HG03571 (cell line): ENCODE data around the gene MTX3.

Experiments
- ATAC-seq: cut with Tn5 transposase; IDR thresholded peaks from one replicate; pipeline ENCODE4 v1.9.1; 2021; ENCODE audit not compliant: unreplicated experiment

The MTX3 gene

GRCh38 chr5:79983618-79984017 is 7.4 kb downstream of the MTX3 start:
- ATAC-seq: no peak

DNA sequence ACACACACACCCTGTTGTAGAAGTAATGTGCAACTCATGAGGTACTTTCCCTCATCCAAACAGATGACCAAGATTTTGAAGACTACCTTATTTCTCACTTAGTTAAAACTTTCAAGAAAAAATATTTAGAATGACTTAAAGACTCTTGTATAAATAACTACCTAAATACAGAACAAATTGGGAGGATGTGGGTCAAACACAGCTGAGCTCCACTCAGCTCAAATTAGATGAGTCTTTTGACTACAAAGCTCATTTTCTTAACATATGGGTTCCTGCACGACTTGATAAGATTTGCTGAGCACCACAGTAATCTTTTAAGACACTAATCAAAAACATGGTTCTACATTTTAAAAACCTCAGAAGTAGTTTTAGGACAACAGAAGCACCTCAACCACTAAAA is 8.9 kb downstream of the MTX3 start:
- no peak for ATAC-seq

- no peak for ATAC-seq
These were observed 14.1 kb downstream of the MTX3 start for GRCh38 chr5:79976759-79977515.

GRCh38 chr5:79975422-79975821 is 15.6 kb downstream of the MTX3 start:
- ATAC-seq: no peak

DNA sequence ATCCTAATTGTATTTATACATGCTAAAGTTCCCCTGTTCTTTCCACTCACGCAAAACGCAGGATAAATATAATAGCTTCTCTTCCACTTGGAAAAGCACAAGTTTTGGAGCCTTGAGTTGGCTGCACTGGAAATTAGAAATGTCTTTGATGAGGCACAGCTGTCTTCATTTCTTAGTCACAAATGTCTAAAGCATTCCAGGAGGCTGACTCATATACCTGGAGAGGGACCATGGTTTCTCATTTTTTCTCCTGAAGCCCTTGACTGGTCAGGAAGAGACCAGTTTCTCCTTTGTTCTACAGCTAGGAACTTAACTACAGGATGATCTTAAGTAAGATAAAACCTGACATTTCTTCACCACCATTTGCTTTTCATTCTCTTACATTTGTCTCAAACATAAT is 16.2 kb downstream of the MTX3 start:
- no peak for ATAC-seq

- ATAC-seq: no peak
These were observed 17.1 kb downstream of the MTX3 start for GRCh38 chr5:79973996-79974395.

GRCh38 chr5:79973511-79973910 is 17.6 kb downstream of the MTX3 start:
- ATAC-seq: no peak

GRCh38 chr5:79971156-79971555 is 19.9 kb downstream of the MTX3 start:
- no peak for ATAC-seq

DNA sequence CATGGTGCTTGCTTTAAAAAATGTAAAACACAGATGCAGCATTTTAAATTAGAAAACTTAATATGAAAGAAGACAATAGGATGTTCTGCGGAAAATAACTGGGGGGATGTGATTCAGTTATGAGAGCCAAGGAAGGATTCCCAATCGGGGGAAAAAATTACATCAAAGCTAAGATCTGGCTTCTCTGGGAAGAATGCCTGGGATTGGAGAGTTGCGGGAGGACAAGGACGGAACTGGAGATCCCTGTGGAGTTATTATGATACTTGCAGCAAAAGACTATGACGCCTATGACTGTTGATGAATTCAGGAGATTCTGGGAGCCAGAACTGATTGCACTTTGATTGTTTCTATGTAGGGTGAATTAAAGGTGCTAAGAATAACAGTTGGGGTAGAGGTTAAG is 24.6 kb downstream of the MTX3 start:
- ATAC-seq: no peak

GRCh38 chr5:79964136-79964535 is 26.9 kb downstream of the MTX3 start:
- ATAC-seq: no peak

DNA sequence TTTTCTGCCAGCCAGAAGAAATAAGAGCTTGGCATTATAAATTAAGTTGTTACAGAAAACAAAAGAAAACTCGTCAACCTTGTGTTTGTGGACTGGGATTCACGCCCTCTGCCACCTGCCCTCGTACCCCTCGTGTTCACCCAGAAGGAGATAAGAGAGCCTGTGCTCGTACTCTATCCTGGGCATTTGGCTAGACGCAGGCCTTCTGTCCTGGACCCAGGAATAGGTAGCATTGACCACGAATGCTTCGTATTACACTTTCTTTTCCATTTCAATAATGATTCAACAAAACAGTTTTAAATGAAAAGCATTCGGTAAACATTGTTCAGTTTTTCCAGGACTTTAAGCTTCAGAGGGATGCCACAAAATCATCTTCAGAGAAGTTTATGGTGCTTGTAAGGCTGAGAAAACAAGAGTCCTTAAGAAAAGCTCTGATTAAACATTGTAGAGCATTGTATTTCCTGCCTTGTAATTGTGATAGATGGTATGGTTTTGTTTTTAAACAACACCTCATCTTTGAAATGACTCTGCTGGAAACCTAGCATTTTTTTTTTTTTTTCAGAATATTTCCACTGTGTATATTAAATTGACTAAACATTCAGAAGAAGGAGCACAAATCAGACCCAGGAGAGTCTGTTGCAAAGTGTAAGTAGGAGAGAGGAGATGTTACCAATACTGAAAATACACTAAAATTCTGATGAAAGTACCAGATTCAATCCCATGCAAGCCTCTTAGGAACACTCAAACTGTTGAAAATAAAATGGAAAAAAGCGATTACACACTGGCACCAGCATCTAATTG is 27.6 kb downstream of the MTX3 start:
- no peak for ATAC-seq

GRCh38 chr5:79962575-79963222 is 28.4 kb downstream of the MTX3 start:
- ATAC-seq: no peak

DNA sequence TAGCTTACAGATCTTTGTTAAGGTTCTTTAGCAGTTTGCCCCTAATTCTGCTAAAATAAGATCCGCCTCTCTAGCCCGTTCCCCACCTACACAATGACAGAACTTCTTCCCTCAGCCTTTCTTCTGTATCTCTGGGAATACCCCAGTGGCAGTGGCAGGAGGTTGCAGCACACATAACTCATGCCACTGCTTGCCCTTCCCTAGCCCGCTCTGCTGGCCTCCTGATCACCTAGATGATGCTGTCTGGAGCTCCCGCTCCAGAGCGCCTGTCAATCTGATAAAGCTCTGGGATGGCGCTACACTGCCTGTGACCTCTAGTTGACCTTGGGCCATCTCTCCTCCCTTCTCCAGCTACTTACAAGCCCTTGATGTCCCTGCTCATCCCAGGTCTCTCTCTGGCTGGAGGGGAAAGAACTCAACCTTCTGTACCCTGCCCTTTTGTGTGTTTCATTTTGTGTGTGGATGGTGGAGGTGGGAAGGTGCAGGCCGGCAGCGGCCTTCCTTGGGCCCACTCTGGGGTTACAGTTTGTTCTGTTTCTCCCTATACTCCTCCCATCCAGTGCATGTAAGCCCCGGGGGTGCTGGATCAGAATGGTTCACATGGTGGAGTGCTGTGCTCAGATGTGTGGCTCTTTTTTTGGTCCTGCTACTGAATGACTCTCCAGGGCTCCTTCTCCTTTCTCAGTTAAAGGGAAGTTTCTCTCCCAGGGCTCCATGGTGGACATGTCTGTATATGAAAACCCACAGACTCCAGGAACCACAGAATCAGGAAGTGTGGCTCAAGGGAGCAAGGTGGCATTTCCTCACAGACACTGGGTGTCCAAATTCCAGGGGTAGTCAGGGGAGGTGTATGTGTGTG is 29.1 kb downstream of the MTX3 start:
- ATAC-seq: no peak

DNA sequence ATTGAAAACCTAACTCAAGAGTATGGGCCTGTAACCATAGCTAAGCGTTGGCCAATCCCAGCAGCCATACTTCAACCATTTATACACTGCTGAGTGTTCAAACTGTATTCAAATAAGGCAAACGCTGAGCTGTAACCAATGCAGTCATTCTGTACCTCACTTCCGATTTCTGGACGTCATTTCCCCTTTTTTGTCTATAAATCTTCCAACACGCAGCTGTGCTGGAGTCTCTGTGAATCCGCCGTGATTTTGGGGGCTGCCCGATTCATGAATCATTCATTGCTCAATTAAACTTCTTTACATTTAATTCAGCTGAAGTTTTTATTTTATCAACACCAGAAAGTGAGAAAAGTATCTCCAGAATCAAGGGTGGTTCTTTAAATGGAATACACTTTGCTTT is 31.7 kb downstream of the MTX3 start:
- ATAC-seq: no peak

- no peak for ATAC-seq
These were observed 35.0 kb downstream of the MTX3 start for GRCh38 chr5:79955941-79956670.

- no peak for ATAC-seq
These were observed 35.6 kb downstream of the MTX3 start for GRCh38 chr5:79955356-79955895.

GRCh38 chr5:79954620-79955019 is 36.4 kb downstream of the MTX3 start:
- no peak for ATAC-seq

- ATAC-seq: no peak
These were observed 43.5 kb downstream of the MTX3 start for GRCh38 chr5:79947567-79947966.

- no peak for ATAC-seq
These were observed 52.6 kb downstream of the MTX3 start for GRCh38 chr5:79938468-79938867.

DNA sequence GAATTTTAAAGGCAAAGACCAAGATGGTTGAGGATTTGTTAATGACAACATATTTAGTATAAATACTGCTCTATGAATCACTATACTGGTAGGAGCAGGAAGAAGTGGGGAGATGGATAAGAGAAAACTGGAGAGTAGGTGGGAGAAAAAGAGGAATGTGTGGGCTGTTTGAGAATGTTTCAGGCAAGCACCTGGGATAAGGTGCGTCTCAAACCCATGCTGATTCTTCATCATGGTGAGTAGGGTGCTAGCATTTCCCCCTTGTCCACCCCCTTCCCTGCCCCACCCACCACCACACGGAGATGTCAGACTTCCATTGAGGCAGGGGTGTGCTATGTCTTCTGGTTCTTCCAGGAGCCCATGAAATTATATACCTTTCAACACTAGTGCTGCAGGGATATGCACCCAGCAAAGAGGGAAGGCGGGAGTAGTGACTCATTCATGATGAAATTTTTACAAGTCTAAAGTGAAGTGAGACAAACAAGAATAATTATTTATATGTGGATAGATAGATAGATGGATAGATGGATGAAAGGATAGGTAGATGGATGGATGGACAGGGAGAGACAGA is 54.3 kb downstream of the MTX3 start:
- no peak for ATAC-seq
